SK-N-SH treated with all-trans-retinoic acid at 6 μM for 48 hours (cell line): ENCODE data around the gene UST.

ENCODE experiments used
- BACH2 ChIP-seq: fragments of 250-450 bp; sonication (Bioruptor Pico); IDR thresholded peaks from 2 replicates; pipeline ENCODE4 v1.9.0; 2021; ENCODE audit warnings: mild to moderate bottlenecking, borderline replicate concordance
- ISL1 ChIP-seq: fragments of 250-450 bp; sonication (Bioruptor Pico); IDR thresholded peaks from 2 replicates; pipeline ENCODE4 v2.1.2; 2022; ENCODE audit warnings: mild to moderate bottlenecking, moderate library complexity
- TCF4 ChIP-seq: fragments of 250-450 bp; sonication (Bioruptor Pico); IDR thresholded peaks from 2 replicates; pipeline ENCODE4 v1.8.0; 2021; ENCODE audit warnings: mild to moderate bottlenecking, moderate library complexity, borderline replicate concordance

DNA sequence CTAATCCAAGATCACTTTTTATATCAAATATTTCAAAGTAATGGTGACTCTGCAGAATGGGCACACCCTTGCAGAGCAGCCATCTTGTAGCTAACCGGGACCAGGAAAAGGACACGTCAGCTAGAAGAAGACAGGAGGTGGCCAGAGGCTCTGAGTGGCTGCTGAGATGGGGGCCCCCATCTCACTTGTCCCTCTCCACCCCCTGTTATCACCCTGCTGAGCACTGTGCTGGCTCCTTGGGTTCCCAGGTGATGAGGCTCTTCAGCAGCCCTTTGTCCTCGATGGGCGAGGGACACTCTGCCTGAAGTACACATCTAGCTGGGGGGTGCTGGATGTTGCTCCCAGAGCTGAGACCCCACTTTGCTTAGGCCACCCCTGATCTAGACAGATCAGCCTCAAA, 126.3 kb downstream of the UST start:
- TF ChIP-seq ISL1 (CRISPR knock-in tag) (no peak), BACH2 (no peak), TCF4 (no peak)
